OCI-M1 (cell line): Measurements from ENCODE around the gene RGS2.
A peak's percentile ranks its signal among the peaks of the same experiment; 100 is the strongest.

Experiments
- DNase-seq: peaks from one replicate; lab custom pipeline; 2025; lab: John Stamatoyannopoulos, UW

Gene RGS2

GRCh38 chr1:192808518-192809306, at the start of gene RGS2:
Gene RGS2 (plus strand): TSS chr1:192809039. CDS start chr1:192809072, 33 bp downstream.
- peak; percentile 97 for DNase-seq

- no peak for DNase-seq
Observed at GRCh38 chr1:192759104-192759503, 49.7 kb upstream of the RGS2 start.

GRCh38 chr1:192762265-192762664, 46.6 kb upstream of the RGS2 start:
- DNase-seq, result no peak

GRCh38 chr1:192763243-192763642, 45.6 kb upstream of the RGS2 start:
- DNase-seq, result no peak

- peak; percentile 15 for DNase-seq
Observed at GRCh38 chr1:192763756-192764155, 45.1 kb upstream of the RGS2 start.

- DNase-seq, result no peak
Observed at GRCh38 chr1:192764675-192765074, 44.2 kb upstream of the RGS2 start.

GRCh38 chr1:192766009-192766625, 42.7 kb upstream of the RGS2 start:
- DNase-seq, result peak; percentile 60

GRCh38 chr1:192766876-192767275, 42.0 kb upstream of the RGS2 start:
- no peak for DNase-seq

- DNase-seq, result no peak
Observed at GRCh38 chr1:192767798-192768197, 41.0 kb upstream of the RGS2 start.

GRCh38 chr1:192768463-192768862, 40.4 kb upstream of the RGS2 start:
- no peak for DNase-seq

GRCh38 chr1:192771341-192771740, 37.5 kb upstream of the RGS2 start:
- DNase-seq, result no peak

GRCh38 chr1:192775631-192776030, 33.2 kb upstream of the RGS2 start:
- DNase-seq, result no peak

GRCh38 chr1:192776206-192776605, 32.6 kb upstream of the RGS2 start:
- no peak for DNase-seq

- no peak for DNase-seq
Observed at GRCh38 chr1:192776998-192777397, 31.8 kb upstream of the RGS2 start.

GRCh38 chr1:192783791-192784190, 25.0 kb upstream of the RGS2 start:
- no peak for DNase-seq

- no peak for DNase-seq
Observed at GRCh38 chr1:192784397-192784796, 24.4 kb upstream of the RGS2 start.

- no peak for DNase-seq
Observed at GRCh38 chr1:192786576-192786975, 22.3 kb upstream of the RGS2 start.

GRCh38 chr1:192787914-192788585, 20.8 kb upstream of the RGS2 start:
- DNase-seq, result peak; percentile 82

- no peak for DNase-seq
Observed at GRCh38 chr1:192789871-192790270, 19.0 kb upstream of the RGS2 start.

GRCh38 chr1:192792628-192793027, 16.2 kb upstream of the RGS2 start:
- no peak for DNase-seq

GRCh38 chr1:192793983-192794767, 14.7 kb upstream of the RGS2 start:
- DNase-seq, result no peak

GRCh38 chr1:192794768-192795035, 14.1 kb upstream of the RGS2 start:
- DNase-seq, result peak; percentile 36
